Measurements from ENCODE around the gene TNFAIP2. TPM values are rescaled to one million over a fixed set of nuclear protein-coding genes. Genes with fewer than 3 reads are reported as not detected.

The TNFAIP2 gene
- total and polyA plus RNA-seq, 9 of the 15 experiments (the other 6 are each of a cell fraction or from before 2014, with no cell fraction given) = 22.6 to 68.6 (median 44.6) TPM

DNA sequence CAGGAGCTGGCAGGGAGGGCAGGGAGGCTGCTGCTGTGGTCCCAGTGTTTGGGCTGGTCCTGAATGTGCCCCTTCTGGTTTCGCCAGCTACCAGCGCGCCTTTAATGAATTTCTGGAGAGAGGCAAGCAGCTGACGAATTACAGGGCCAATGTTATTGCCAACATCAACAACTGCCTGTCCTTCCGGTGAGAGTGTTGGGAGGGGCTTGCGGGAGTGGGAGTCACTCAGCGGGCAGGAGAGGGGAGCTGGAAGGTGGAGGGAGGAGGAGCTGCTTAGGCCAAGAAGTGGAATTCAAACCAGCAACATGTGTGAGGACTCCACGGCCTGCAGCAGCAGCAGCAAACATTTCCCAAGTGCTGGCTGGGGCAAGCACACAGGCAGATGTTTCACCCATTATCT, 7.7 kb downstream of the TNFAIP2 start (continued):
- TF ChIP-seq HOMEZ (CRISPR knock-in tag; IDR thresholded peaks at IDR 0.05) (no peak), CEBPG (CRISPR knock-in tag; IDR thresholded peaks at IDR 0.05) (no peak), CEBPG (tag; conservative IDR thresholded peaks at IDR 0.05 in 1 of 2, IDR thresholded peaks at IDR 0.05 in 1 of 2) (no peak)
- TF ChIP-seq, protein P1, sequence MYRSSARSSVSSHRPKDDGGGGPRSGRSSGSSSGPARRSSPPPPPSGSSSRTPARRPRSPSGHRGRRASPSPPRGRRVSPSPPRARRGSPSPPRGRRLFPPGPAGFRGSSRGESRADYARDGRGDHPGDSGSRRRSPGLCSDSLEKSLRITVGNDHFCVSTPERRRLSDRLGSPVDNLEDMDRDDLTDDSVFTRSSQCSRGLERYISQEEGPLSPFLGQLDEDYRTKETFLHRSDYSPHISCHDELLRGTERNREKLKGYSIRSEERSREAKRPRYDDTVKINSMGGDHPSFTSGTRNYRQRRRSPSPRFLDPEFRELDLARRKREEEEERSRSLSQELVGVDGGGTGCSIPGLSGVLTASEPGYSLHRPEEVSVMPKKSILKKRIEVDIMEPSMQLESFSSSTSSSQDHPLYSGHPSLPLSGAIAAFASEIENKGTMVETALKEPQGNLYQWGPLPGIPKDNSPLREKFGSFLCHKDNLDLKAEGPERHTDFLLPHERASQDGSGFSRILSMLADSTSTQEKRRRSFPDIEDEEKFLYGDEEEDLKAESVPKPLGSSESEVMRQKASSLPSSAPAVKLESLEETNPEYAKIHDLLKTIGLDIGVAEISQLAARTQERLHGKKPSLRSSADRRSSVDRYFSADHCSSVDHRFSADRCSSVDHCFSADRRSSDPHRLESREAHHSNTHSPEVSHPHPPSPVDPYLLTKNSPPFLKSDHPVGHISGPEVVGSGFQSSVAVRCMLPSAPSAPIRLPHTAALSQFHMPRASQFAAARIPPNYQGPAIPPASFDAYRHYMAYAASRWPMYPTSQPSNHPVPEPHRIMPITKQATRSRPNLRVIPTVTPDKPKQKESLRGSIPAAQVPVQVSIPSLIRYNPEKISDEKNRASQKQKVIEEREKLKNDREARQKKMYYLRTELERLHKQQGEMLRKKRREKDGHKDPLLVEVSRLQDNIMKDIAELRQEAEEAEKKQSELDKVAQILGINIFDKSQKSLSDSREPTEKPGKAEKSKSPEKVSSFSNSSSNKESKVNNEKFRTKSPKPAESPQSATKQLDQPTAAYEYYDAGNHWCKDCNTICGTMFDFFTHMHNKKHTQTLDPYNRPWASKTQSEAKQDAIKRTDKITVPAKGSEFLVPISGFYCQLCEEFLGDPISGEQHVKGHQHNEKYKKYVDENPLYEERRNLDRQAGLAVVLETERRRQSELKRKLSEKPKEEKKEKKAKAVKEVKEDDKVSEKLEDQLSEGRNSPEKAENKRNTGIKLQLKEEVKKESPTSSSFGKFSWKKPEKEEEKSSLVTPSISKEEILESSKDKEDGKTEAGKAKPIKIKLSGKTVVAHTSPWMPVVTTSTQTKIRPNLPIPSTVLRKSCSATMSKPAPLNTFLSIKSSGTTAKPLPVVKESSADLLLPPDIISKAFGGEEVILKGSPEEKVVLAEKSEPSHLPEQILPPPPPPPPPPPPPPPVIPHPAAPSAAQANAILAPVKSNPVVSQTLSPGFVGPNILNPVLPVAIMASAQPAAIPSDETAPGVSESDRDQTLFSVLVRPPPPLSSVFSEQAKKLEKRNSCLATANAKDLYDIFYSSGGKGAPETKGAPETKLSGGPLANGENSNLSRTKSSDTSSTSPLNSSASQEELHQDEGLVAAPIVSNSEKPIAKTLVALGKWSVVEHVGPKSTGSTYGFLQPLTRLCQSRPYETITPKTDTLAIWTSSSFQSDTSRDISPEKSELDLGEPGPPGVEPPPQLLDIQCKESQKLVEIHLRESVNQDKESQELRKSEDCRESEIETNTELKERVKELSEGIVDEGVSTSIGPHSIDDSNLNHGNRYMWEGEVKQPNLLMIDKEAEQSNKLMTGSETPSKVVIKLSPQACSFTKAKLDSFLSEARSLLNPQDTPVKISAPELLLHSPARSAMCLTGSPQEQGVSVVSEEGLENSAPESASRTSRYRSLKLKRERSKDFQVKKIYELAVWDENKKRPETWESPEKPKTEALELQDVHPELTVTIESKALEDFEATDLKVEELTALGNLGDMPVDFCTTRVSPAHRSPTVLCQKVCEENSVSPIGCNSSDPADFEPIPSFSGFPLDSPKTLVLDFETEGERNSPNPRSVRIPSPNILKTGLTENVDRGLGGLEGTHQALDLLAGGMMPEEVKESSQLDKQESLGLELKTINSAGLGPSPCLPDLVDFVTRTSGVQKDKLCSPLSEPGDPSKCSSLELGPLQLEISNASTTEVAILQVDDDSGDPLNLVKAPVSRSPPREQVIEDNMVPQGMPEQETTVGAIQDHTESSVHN (IDR thresholded peaks at IDR 0.05; ENCODE audit: borderline replicate concordance in 1 of 2, low read depth in 1 of 2) = no peak

Data from K562 (cell line).